Glutamatergic neuron (in vitro differentiated cells): ENCODE measurements around the gene HTR6. TPM values are rescaled to one million over a fixed set of nuclear protein-coding genes. Genes with fewer than 3 reads are reported as not detected.

Source experiments
- DNase-seq: peaks from one replicate; pipeline ENCODE4 v3.0.0; 2022
- H3K27ac Mint-ChIP-seq: one replicate; pipeline ENCODE4 v1.8.0; 2020; ENCODE audit warnings: mild to moderate bottlenecking, mixed read lengths, inconsistent platforms; ENCODE audit not compliant: unreplicated experiment
- H3K27me3 Mint-ChIP-seq: one replicate; pipeline ENCODE4 v1.8.0; 2020; ENCODE audit warnings: mild to moderate bottlenecking, moderate library complexity, mixed read lengths, inconsistent platforms; ENCODE audit not compliant: unreplicated experiment
- H3K36me3 Mint-ChIP-seq: one replicate; pipeline ENCODE4 v1.8.0; 2020; ENCODE audit warnings: mild to moderate bottlenecking, mixed read lengths, inconsistent platforms; ENCODE audit not compliant: unreplicated experiment
- H3K4me1 Mint-ChIP-seq: one replicate; pipeline ENCODE4 v1.8.0; 2020; ENCODE audit warnings: mild to moderate bottlenecking, low read depth, mixed read lengths, inconsistent platforms; ENCODE audit not compliant: unreplicated experiment
- H3K4me3 Mint-ChIP-seq: one replicate; pipeline ENCODE4 v1.8.0; 2020; ENCODE audit warnings: mild to moderate bottlenecking, mixed read lengths, inconsistent platforms; ENCODE audit not compliant: unreplicated experiment
- H3K9me3 Mint-ChIP-seq: one replicate; pipeline ENCODE4 v1.8.0; 2020; ENCODE audit warnings: mild to moderate bottlenecking, moderate library complexity, mixed read lengths, inconsistent platforms; ENCODE audit not compliant: unreplicated experiment
- total RNA-seq: library from RNA; stranded (reverse); fragmentation: NEBNext Ultra II Directional; extraction: Animal tissue kit (Norgen Biotek cat#: 25700); gene quantifications from one replicate; pipeline ENCODE4 v1.2.1, GENCODE V29; 2021; ENCODE audit not compliant: unreplicated experiment
- TF ChIP-seq, protein P1 (sequence below): fragments of 200-600 bp; sonication (generic); IDR thresholded peaks from one replicate; pipeline ENCODE4 v1.5.0; 2021; ENCODE audit not compliant: partially characterized antibody, unreplicated experiment

The HTR6 gene
- total RNA-seq, 1 donor from 2014 or later, result not detected

DNA sequence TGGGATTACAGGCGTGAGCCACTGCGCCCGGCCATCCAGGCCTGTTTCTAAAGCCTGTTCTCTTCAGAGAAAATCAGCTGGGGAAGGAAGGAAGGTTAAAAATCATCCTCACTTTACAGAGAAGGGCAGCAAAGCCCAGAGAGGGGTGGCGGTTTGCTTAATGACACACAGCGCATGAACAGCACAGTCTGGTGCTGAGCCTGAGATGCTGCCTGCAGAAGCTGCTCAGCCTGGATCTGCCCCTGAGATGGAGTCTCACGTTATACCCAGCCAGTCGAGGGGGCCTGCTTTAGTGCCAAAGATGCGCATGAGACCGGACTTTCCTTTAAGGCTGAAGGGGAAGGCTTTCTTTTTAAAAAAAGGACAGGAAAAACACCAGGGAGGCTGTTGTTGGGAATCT is 21.3 kb downstream of the HTR6 start:
- Mint-ChIP-seq H3K9me3 (peaks cover 4% of the 10 kb centered on the region), H3K36me3 (no peaks in the 10 kb centered on the region), H3K4me3 (no peak overlapping the region), H3K27ac (no peak overlapping the region), H3K4me1 (no peaks in the 10 kb centered on the region), H3K27me3 (no peaks in the 10 kb centered on the region)
- no peak for DNase-seq
- TF ChIP-seq, protein P1, sequence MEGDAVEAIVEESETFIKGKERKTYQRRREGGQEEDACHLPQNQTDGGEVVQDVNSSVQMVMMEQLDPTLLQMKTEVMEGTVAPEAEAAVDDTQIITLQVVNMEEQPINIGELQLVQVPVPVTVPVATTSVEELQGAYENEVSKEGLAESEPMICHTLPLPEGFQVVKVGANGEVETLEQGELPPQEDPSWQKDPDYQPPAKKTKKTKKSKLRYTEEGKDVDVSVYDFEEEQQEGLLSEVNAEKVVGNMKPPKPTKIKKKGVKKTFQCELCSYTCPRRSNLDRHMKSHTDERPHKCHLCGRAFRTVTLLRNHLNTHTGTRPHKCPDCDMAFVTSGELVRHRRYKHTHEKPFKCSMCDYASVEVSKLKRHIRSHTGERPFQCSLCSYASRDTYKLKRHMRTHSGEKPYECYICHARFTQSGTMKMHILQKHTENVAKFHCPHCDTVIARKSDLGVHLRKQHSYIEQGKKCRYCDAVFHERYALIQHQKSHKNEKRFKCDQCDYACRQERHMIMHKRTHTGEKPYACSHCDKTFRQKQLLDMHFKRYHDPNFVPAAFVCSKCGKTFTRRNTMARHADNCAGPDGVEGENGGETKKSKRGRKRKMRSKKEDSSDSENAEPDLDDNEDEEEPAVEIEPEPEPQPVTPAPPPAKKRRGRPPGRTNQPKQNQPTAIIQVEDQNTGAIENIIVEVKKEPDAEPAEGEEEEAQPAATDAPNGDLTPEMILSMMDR, result no peak

DNA sequence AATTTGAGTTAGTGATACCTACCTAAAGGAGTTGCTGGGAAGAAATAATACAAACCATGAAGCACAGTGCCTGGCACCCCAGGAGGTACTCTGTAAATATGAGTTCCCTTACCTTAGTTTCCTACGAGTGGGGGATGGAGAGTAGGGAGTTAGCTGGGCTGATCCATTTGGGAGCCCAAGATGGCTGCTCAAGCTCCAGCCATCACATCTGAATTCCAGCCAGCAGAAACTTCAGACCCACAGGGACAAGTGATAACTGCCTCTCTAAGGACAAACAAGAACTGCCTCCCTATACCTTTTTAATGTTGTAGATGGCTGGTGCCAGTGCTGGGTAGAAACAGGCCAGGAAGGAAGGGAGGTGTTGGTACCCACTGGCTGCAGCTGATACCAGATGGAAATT is 22.7 kb downstream of the HTR6 start:
- H3K4me1 Mint-ChIP-seq, result no peaks in the 10 kb centered on the region
- DNase-seq, result no peak
- H3K27ac Mint-ChIP-seq, result no peak overlapping the region
- H3K4me3 Mint-ChIP-seq, result no peak overlapping the region
- peaks cover 4% of the 10 kb centered on the region for H3K9me3 Mint-ChIP-seq
- TF ChIP-seq, protein P1, result no peak
- no peaks in the 10 kb centered on the region for H3K36me3 Mint-ChIP-seq
- H3K27me3 Mint-ChIP-seq, result no peaks in the 10 kb centered on the region

DNA sequence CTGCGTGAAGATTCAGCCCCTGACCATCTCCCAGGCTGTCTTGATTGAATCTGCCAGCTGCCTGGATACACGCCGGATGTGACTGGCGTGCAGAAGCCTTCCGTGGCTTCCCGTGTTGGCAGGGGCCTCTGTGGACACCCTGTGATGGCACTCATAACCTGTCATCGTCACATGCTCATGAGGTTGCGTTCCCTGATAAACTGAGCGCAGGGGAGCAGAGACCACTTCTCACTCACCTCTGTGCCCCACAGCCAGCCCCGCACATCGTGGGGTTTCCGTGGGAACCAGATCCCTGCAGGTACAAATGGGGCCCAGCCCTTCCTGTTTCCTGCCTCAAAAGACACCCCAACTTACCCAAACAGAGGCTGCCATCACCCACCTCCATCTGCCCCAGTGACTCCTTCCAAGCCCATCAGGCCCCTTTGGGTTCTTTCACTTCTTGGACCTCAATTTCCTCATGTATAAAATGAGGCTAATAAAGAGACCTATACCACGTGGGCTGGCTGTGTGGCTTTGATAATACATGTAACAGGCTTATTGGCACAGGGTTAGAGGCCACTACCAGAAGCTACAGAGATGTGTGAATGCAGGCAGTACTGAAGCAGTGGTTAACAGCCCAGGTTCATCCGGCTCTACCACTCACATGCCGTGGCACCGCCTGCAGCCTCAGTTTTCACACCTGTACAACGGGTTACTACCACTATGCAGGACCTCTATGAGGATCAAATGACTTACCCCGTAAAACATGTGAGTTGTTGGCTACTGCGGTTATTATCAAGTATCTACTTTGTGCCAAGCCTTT is 23.6 kb downstream of the HTR6 start:
- H3K4me3 Mint-ChIP-seq, result no peak overlapping the region
- no peaks in the 10 kb centered on the region for H3K36me3 Mint-ChIP-seq
- H3K27ac Mint-ChIP-seq, result no peak overlapping the region
- TF ChIP-seq, protein P1, result no peak
- H3K27me3 Mint-ChIP-seq, result no peaks in the 10 kb centered on the region
- peaks cover 4% of the 10 kb centered on the region for H3K9me3 Mint-ChIP-seq
- no peaks in the 10 kb centered on the region for H3K4me1 Mint-ChIP-seq
- no peak for DNase-seq

DNA sequence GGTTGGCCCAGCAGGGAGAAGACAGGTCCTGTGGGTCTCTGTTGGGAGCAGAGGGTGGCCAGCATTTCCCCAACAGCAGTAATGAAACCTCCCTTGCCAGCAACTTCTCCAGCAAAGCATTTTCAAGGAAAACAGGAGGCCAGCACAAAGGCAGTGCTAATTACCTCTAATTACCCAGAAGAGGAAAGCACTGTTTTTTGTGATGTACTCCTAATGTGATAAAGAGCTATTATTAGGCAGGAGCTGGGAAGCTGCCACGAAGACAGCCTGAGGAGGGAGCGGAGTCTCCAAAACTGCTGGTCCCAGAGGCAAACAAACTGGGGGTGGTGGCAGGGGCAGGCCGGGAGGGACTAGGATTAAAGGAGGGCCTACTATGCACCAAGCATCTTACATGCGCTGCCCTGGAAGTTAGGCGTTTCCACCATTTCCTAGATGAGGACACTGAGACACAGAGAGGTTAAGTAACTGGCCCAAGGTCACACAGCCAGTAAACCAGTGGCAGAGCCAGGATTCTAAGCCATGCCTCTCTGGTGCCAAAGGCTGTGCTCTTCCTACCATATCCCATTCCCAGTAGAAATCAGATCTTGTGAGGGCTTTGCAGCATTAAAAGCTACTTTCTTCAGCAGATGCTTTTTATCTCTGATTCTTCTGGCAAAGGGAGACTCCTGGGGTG is 24.5 kb downstream of the HTR6 start:
- no peak for DNase-seq
- no peaks in the 10 kb centered on the region for H3K27me3 Mint-ChIP-seq
- no peak overlapping the region for H3K4me3 Mint-ChIP-seq
- no peaks in the 10 kb centered on the region for H3K36me3 Mint-ChIP-seq
- H3K27ac Mint-ChIP-seq, result no peak overlapping the region
- peaks cover 4% of the 10 kb centered on the region for H3K9me3 Mint-ChIP-seq
- no peaks in the 10 kb centered on the region for H3K4me1 Mint-ChIP-seq
- TF ChIP-seq, protein P1, result no peak

DNA sequence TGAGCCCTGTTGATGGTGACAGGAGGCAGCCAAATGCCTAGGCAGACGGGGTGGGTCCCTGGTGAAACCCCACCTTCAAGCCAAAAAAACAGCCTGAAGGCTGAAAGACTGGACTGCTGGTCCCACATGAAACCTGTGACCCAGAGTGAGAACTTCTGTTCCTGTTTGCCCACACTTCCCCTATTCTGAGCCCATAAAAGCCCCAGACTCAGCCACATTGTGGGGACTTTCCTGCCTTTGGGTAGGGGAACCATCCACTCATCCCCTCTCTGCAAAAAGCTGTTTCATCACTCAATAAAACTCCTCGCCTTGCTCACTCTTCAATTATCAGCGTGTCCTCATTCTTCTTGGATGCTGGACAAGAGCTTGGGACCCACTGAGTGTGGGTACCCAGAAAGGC is 25.2 kb downstream of the HTR6 start:
- no peak overlapping the region for H3K27ac Mint-ChIP-seq

More for the DNA sequence above, 25.2 kb downstream of the HTR6 start:
- no peaks in the 10 kb centered on the region for H3K36me3 Mint-ChIP-seq
- TF ChIP-seq, protein P1, result no peak
- H3K9me3 Mint-ChIP-seq, result peaks cover 4% of the 10 kb centered on the region
- no peaks in the 10 kb centered on the region for H3K27me3 Mint-ChIP-seq
- no peak overlapping the region for H3K4me3 Mint-ChIP-seq
- DNase-seq, result no peak
- no peaks in the 10 kb centered on the region for H3K4me1 Mint-ChIP-seq
